Gastroesophageal sphincter (tissue), 4 donors: ENCODE data around the gene SPSB3. TPM values are rescaled to one million over a fixed set of nuclear protein-coding genes. Genes with fewer than 3 reads are reported as not detected.
A peak's percentile ranks its signal among the peaks of the same experiment; 100 is the strongest.

Source experiments
- ATAC-seq: fragments of 150-250 bp; one replicate; pipeline ENCODE4 v1.9.1; 2016; ENCODE audit warnings: mild to moderate bottlenecking, moderate library complexity
- H3K27ac ChIP-seq, 4 donors: fragments of 200-600 bp; sonication (generic) in 3 of 4; 1 replicate in 3 of 4; 2 replicates in 1 of 4; pipeline ENCODE4 v1.5.1; 2016 to 2019
- H3K27me3 ChIP-seq: fragments of 200-600 bp; sonication (generic); one replicate; pipeline ENCODE4 v1.5.1; 2019
- H3K36me3 ChIP-seq, 2 donors: fragments of 200-600 bp; sonication (generic); one replicate each; pipeline ENCODE4 v1.5.1; 2019; ENCODE audit warnings: control low read depth in 1 of 2
- H3K4me1 ChIP-seq, 3 donors: fragments of 200-600 bp; sonication (generic); 1 replicate in 2 of 3; 2 replicates in 1 of 3; pipeline ENCODE4 v1.5.1; 2016 to 2019; ENCODE audit warnings: control low read depth in 2 of 3
- H3K4me3 ChIP-seq, 2 donors: fragments of 200-600 bp; sonication (generic); one replicate each; pipeline ENCODE4 v1.5.1; 2019; ENCODE audit warnings: mild to moderate bottlenecking in 1 of 2, moderate library complexity in 1 of 2
- H3K9me3 ChIP-seq, 3 donors: fragments of 200-600 bp; sonication (generic); one replicate each; pipeline ENCODE4 v1.5.1; 2017 to 2019; ENCODE audit warnings: control low read depth in 2 of 3
- CTCF ChIP-seq, 4 experiments: fragments of 200-600 bp in 2 of 4; fragments of 450-650 bp in 2 of 4; sonication (generic) in 1 of 4; IDR thresholded peaks; one replicate each; pipeline ENCODE4 v1.5.1; 2017 to 2019; ENCODE audit warnings: antibody characterized with exemption in 4 of 4, mild to moderate bottlenecking in 2 of 4, moderate library complexity in 2 of 4
- EP300 ChIP-seq: sonication (generic); formaldehyde crosslinking; IDR thresholded peaks from one replicate; pipeline ENCODE4 v1.6.1; 2017; ENCODE audit warnings: antibody characterized with exemption, mild to moderate bottlenecking
- POLR2A ChIP-seq, 2 donors: fragments of 450-650 bp; IDR thresholded peaks; one replicate each; pipeline ENCODE4 v1.6.1; 2017; ENCODE audit warnings: antibody characterized with exemption in 2 of 2, mild to moderate bottlenecking in 2 of 2, moderate library complexity in 1 of 2
- POLR2AphosphoS5 ChIP-seq: sonication (generic); formaldehyde crosslinking; IDR thresholded peaks from one replicate; pipeline ENCODE4 v1.6.1; 2017; ENCODE audit warnings: antibody characterized with exemption
- WGBS, 2 donors: methylation state at CpG; one replicate each; pipeline ENCODE4 v1.1.5; 2018; ENCODE audit warnings: low coverage in 1 of 2; 5-methylcytosine and 5-hydroxymethylcytosine counted together
- total RNA-seq, 4 donors: library from RNA; depleted of rRNA; stranded (reverse); fragments of >200 nt; gene quantifications; one replicate each; pipeline ENCODE4 v1.1.0, GENCODE V29; 2016

Gene SPSB3
- total RNA-seq, 4 donors from 2014 or later, result 52.4 to 81.1 (median 75.4) TPM

GRCh38 chr16:1826691-1827573 lies 44.6 kb upstream of the SPSB3 start, which contains the start of the genes FAHD1 and HAGH:
TSS of gene FAHD1 (plus strand) at chr16:1827206. CDS start at chr16:1827239, 33 bp downstream.
TSS of gene HAGH (minus strand) at chr16:1826825. CDS start at chr16:1826787, 38 bp downstream.
- Histone ChIP-seq H3K4me3 (peak within 1 kb of the TSS; percentile 57 to 79), H3K4me1 (peaks cover 0 to 76% (median 23%) of the 10 kb centered on the region in 3 donors), H3K27me3 (no peaks in the 10 kb centered on the region), H3K36me3 (peaks cover 0 to 28% of the 10 kb centered on the region in 2 donors), H3K9me3 (no peaks in the 10 kb centered on the region), H3K27ac (peak within 1 kb of the TSS; percentile 43 to 96 (median 92))
- ATAC-seq, result peak; percentile 96
- no CpG with 5 or more reads among the region's 104 CpGs for WGBS, 2 donors
- TF ChIP-seq CTCF (IDR thresholded peaks at IDR 0.05) (peak in 1 of 4 experiments; percentile 10), EP300 (no peak), POLR2AphosphoS5 (peak; percentile 81), POLR2A (IDR thresholded peaks at IDR 0.05) (peak; percentile 31 to 43)

- H3K27me3 ChIP-seq, result no peaks in the 10 kb centered on the region
- peak overlapping the region; percentile 57 to 79 for H3K4me3 ChIP-seq
- WGBS, 2 donors, result 15% methylated on average over 6 of the region's 96 CpGs; no CpG with 5 or more reads in 1 of the 2 donors
- H3K4me1 ChIP-seq, result peaks cover 0 to 77% (median 23%) of the 10 kb centered on the region in 3 donors
- ATAC-seq, result peak; percentile 77
- peaks cover 0 to 29% of the 10 kb centered on the region in 2 donors for H3K36me3 ChIP-seq
- H3K9me3 ChIP-seq, result no peaks in the 10 kb centered on the region
- TF ChIP-seq CTCF (IDR thresholded peaks at IDR 0.05) (peak in 2 of 4 experiments; percentile 28 to 36), EP300 (no peak)
- peak overlapping the region; percentile 7 to 96 (median 92) for H3K27ac ChIP-seq
Observed at GRCh38 chr16:1825864-1826690, 43.7 kb upstream of the SPSB3 start.

- Histone ChIP-seq H3K4me1 (peaks cover 0 to 73% (median 23%) of the 10 kb centered on the region in 3 donors), H3K9me3 (no peaks in the 10 kb centered on the region), H3K36me3 (peaks cover 0 to 31% of the 10 kb centered on the region in 2 donors), H3K4me3 (peak overlapping the region; percentile 57 to 79), H3K27ac (peak overlapping the region in 3 of 4 donors; percentile 91 to 96 (median 92)), H3K27me3 (no peaks in the 10 kb centered on the region)
- WGBS, 2 donors, result 50 to 67% methylated on average over 5 to 7 of the region's 15 CpGs
- no peak for ATAC-seq
- no peak for TF ChIP-seq EP300
- no peak for TF ChIP-seq POLR2A (IDR thresholded peaks at IDR 0.05)
- no peak for TF ChIP-seq CTCF (IDR thresholded peaks at IDR 0.05)
- no peak for TF ChIP-seq POLR2AphosphoS5
Observed at GRCh38 chr16:1825381-1825863, 43.1 kb upstream of the SPSB3 start.

GRCh38 chr16:1823821-1824220 lies 41.5 kb upstream of the SPSB3 start:
- Histone ChIP-seq H3K4me1 (peaks cover 0 to 57% (median 18%) of the 10 kb centered on the region in 3 donors), H3K9me3 (no peaks in the 10 kb centered on the region), H3K27ac (no peak overlapping the region), H3K36me3 (peaks cover 0 to 42% of the 10 kb centered on the region in 2 donors), H3K4me3 (no peak overlapping the region), H3K27me3 (no peaks in the 10 kb centered on the region)
- TF ChIP-seq CTCF (IDR thresholded peaks at IDR 0.05) (no peak), POLR2AphosphoS5 (no peak), POLR2A (IDR thresholded peaks at IDR 0.05) (no peak)
- WGBS, 2 donors, result 51 to 57% methylated on average over 5 to 6 of the region's 9 CpGs
- ATAC-seq, result no peak
